GM12878 (cell line): ENCODE data around the gene ISG15. TPM values are rescaled to one million over a fixed set of nuclear protein-coding genes. Genes with fewer than 3 reads are reported as not detected.

Experiments used
- IKZF2 ChIP-seq, 2 experiments: fragments of 450-650 bp; IDR thresholded peaks; 2 replicates each; pipeline ENCODE4 v1.6.1; 2017; ENCODE audit warnings: mild to moderate bottlenecking in 2 of 2, moderate library complexity in 2 of 2
- USF1 ChIP-seq: IDR thresholded peaks from 2 replicates; pipeline ENCODE4 v1.6.1; 2011; ENCODE audit warnings: borderline replicate concordance, low read depth, mild to moderate bottlenecking, moderate library complexity, mixed read lengths, low read length; ENCODE audit not compliant: insufficient read depth; ENCODE audit errors: extremely low read length
- WRNIP1 ChIP-seq: IDR thresholded peaks from 2 replicates; pipeline ENCODE4 v1.6.1; 2011; ENCODE audit warnings: low read depth, low read length, improper control_type of control experiment, borderline replicate concordance
- ZBTB40 ChIP-seq: fragments of 450-650 bp; IDR thresholded peaks from 2 replicates; pipeline ENCODE4 v1.6.1; 2016; ENCODE audit warnings: mild to moderate bottlenecking, moderate library complexity, borderline replicate concordance
- polyA plus RNA-seq, 11 experiments: library from polyadenylated mRNA; depleted of rRNA in 4 of 11; unstranded in 6 of 11; stranded (reverse) in 5 of 11; fragments of >200 nt; fragmentation: Nextera tagmentation in 4 of 11; fragmentation: Illumina TruSeq in 1 of 11; extraction: Ambion mirVana in 4 of 11; extraction: Trizol in 1 of 11; gene quantifications; 1 replicate in 1 of 11; 2 replicates in 10 of 11; pipeline versions ENCODE4 v1.2.1 to v1.2.3, GENCODE V29; 2011 to 2016; ENCODE audit warnings: inconsistent platforms in 2 of 11, missing spikeins in 2 of 11, low read depth in 1 of 11
- total RNA-seq, 4 experiments: library from RNA; depleted of rRNA in 3 of 4; stranded (reverse); fragments of >200 nt in 3 of 4; fragmentation: Illumina TruSeq in 1 of 4; extraction: Trizol in 1 of 4; gene quantifications; 2 replicates each; pipeline versions ENCODE4 v1.2.1 to v1.2.3, GENCODE V29; 2013 to 2021

The ISG15 gene
- total and polyA plus RNA-seq, 10 of the 15 experiments (the other 5 are each of a cell fraction or from before 2014, with no cell fraction given) = 7.8 to 384 (median 274) TPM

GRCh38 chr1:982765-983436 lies 30.4 kb upstream of the ISG15 start (continued):
- TF ChIP-seq IKZF2 (IDR thresholded peaks at IDR 0.05) (no peak), WRNIP1 (no peak), ZBTB40 (no peak), USF1 (no peak)
